ENCODE data around the gene MSL3B.

DNA sequence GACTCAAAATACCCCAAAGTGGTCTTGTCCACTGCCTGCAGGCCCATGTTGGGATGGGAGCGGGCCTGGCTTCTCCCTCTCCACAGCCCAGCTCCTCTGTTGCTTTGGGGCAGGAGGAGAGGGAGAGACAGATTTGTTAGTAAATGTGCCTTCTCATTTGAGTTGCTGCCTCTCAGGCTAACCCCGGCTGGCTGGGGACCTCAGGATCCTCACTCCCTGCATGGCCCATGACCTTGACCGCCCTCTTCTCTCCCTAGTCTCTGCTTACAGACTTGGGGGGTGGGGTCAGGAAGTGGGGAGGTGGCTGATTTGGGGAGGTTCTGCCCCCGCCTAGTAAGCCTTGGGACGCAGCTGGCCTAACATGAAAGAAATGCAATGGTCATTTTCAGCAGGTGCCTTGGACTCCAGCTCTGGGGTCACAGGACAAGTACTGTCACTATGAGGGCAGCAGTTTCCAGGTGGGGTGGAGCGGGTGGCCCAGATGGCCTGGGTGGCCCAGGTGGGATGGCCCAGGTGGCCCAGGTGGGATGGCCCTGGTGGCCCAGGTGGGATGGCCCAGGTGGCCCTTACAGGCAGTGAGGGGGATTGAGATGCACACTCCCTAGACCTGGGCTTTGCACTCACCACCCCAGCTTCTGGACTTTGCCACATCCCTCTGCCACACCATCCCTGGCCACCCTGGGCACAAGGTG lies 37.9 kb downstream of the MSL3B start:
- TF ChIP-seq BHLHE40 (IDR thresholded peaks at IDR 0.05; ENCODE audit: borderline replicate concordance) (no peak), SP1 (IDR thresholded peaks at IDR 0.05) (no peak), FOXA1 (IDR thresholded peaks at IDR 0.05) (no peak), NFRKB (IDR thresholded peaks at IDR 0.05) (no peak), ZNF384 (IDR thresholded peaks at IDR 0.05) (no peak), HDGF (IDR thresholded peaks at IDR 0.05; ENCODE audit: borderline replicate concordance) (no peak), PKNOX1 (IDR thresholded peaks at IDR 0.05) (no peak), FOXM1 (IDR thresholded peaks at IDR 0.05; ENCODE audit: borderline replicate concordance) (no peak), FOXK2 (IDR thresholded peaks at IDR 0.05) (no peak), SUZ12 (IDR thresholded peaks at IDR 0.05) (no peak), TARDBP (IDR thresholded peaks at IDR 0.05) (no peak), ELF4 (IDR thresholded peaks at IDR 0.05) (no peak)
